Measurements from ENCODE around the gene SELENOS. TPM values are rescaled to one million over a fixed set of nuclear protein-coding genes. Genes with fewer than 3 reads are reported as not detected.

The SELENOS gene
- total and polyA plus RNA-seq, 9 of the 15 experiments (the other 6 are each of a cell fraction or from before 2014, with no cell fraction given): 24.9 to 57.4 (median 47.9) TPM

- TF ChIP-seq BCLAF1 (IDR thresholded peaks at IDR 0.05; ENCODE audit: borderline replicate concordance in 1 of 2, control insufficient read depth in 1 of 2, low read depth in 2 of 2, low read length in 1 of 2) (no peak), NKRF (IDR thresholded peaks at IDR 0.05; ENCODE audit: borderline replicate concordance) (peak; percentile 91), SMARCA5 (IDR thresholded peaks at IDR 0.05) (no peak), RFX7 (CRISPR knock-in tag; IDR thresholded peaks at IDR 0.05) (no peak), FOXP1 (CRISPR knock-in tag; IDR thresholded peaks at IDR 0.05) (peak; percentile 78; the same call in 1 of the 2 replicates), ZNF717 (CRISPR knock-in tag; IDR thresholded peaks at IDR 0.05) (no peak), HDAC8 (tag; IDR thresholded peaks at IDR 0.05) (no peak), NBN (IDR thresholded peaks at IDR 0.05; ENCODE audit: low read depth) (peak; percentile 22; the same call in 1 of the 2 replicates), TAF9B (IDR thresholded peaks at IDR 0.05; ENCODE audit: partially characterized antibody) (peak; percentile 81), CHD1 (IDR thresholded peaks at IDR 0.05; ENCODE audit: low read length) (peak; percentile 21), CTCF (IDR thresholded peaks at IDR 0.05 in 2 of 3, conservative IDR thresholded peaks at IDR 0.05 in 1 of 3; ENCODE audit: insufficient read depth in 2 of 3, low read depth in 1 of 3, low read length in 3 of 3) (no peak), NFE2 (IDR thresholded peaks at IDR 0.05; ENCODE audit: low read depth) (no peak), FOXK2 (conservative IDR thresholded peaks at IDR 0.05 in 1 of 2, IDR thresholded peaks at IDR 0.05 in 1 of 2; ENCODE audit: low read depth in 2 of 2) (peak; percentile 89 to 92; a peak in 3 of 4 replicates), SOX6 (IDR thresholded peaks at IDR 0.05) (peak; percentile 57), ZNF77 (CRISPR knock-in tag; IDR thresholded peaks at IDR 0.05) (no peak; the same call in 1 of the 2 replicates), ZNF12 (CRISPR knock-in tag; IDR thresholded peaks at IDR 0.05) (peak; percentile 48; the same call in 1 of the 2 replicates), ZNF24 (IDR thresholded peaks at IDR 0.05) (peak; percentile 80), TFAP4 (CRISPR knock-in tag; IDR thresholded peaks at IDR 0.05; ENCODE audit: borderline replicate concordance) (peak; percentile 87; the same call in 1 of the 2 replicates), ZNF695 (CRISPR knock-in tag; IDR thresholded peaks at IDR 0.05) (no peak), MYC (IDR thresholded peaks at IDR 0.05; ENCODE audit: low read depth, low read length) (peak; percentile 89), MYC (CRISPR knock-in tag; IDR thresholded peaks at IDR 0.05; ENCODE audit: borderline replicate concordance, low read depth) (peak; percentile 90; the same call in 1 of the 2 replicates)
Observed at GRCh38 chr15:101294731-101295606, 17.7 kb upstream of the SELENOS start, which contains the start of gene SNRPA1 (continued).

Measured in K562 (cell line).